Mononuclear cell (primary cell): ENCODE results near the gene CCNT1. TPM values are rescaled to one million over a fixed set of nuclear protein-coding genes. Genes with fewer than 3 reads are reported as not detected.
A peak's percentile ranks its signal among the peaks of the same experiment; 100 is the strongest.
"Not testable (repeated sequence)": the region's sequence is repeated elsewhere in the genome, so short reads cannot be mapped to it uniquely, and the experiment has no call there.

Experiments used
- H3K27me3 ChIP-seq: 2 replicates; pipeline ENCODE4 v1.6.0; 2011; ENCODE audit warnings: low read length, control low read depth; ENCODE audit not compliant: insufficient read depth
- H3K4me1 ChIP-seq: 2 replicates; pipeline ENCODE4 v1.5.1; 2011; ENCODE audit warnings: mild to moderate bottlenecking, low read length, control low read depth; ENCODE audit not compliant: insufficient read depth
- H3K4me3 ChIP-seq: 2 replicates; pipeline ENCODE4 v1.5.1; 2011; ENCODE audit warnings: mild to moderate bottlenecking, low read length, moderate library complexity
- H3K9me3 ChIP-seq: 2 replicates; pipeline ENCODE4 v1.5.1; 2011; ENCODE audit warnings: low read depth, mild to moderate bottlenecking, control low read depth, low read length
- total RNA-seq: library from RNA; depleted of rRNA; stranded (reverse); fragments of >200 nt; gene quantifications from one replicate; pipeline ENCODE4 v1.2.3, GENCODE V29; 2012

The CCNT1 gene
- total RNA-seq, 1 donor: 120 TPM

GRCh38 chr12:48682533-48682905, 34.0 kb downstream of the CCNT1 start:
- H3K4me1 ChIP-seq: peaks cover 43% of the 10 kb centered on the region
- not testable (repeated sequence) for H3K27me3 ChIP-seq

DNA sequence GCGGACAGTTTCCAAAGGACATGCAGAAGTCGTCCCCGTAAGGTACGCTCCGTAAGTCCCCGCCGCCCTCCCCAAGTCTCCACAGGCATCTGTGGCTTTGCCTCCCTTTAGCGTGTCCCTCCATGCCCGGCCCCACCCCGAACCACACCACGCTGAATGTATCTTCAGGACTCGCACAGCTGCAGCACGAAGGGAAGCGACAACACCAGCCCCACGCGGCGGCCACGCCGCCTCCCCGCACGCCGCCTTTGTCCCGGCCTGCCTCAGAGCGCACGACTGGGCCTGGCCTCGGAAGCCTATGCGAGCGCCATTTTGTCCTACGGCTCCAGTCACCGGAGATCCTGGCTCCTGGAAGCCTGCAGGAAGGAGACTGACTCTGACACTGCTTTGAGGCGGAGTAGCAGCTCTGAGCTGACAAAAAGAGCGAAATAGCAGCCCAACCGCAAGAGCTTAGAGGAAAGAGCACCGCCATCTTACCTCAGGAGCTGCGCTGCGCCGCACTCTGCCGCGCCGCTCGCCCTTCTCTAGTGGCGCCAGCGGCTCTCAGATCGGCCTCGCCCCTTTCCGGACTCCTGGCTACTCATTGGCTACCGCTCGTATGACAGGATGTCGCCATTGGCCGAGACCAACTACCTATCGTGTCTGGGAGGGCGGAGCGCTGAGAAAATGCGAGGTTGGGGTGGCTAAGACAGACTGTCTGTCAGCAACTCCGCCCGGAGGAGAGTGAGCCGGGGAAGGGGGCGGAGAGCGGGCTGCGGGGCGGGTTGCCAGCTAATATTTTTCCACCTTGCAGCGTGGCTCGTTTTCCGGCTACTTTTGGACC, 34.6 kb downstream of the CCNT1 start, which contains the start of gene KANSL2:
TSS of gene KANSL2 (minus strand) at position 529 of the 823 bp plus-strand sequence. CDS start 606 bp downstream, outside the sequence.
- peaks cover 49% of the 10 kb centered on the region for H3K4me1 ChIP-seq
- no peaks in the 10 kb centered on the region for H3K27me3 ChIP-seq
- no peaks in the 10 kb centered on the region for H3K9me3 ChIP-seq
- H3K4me3 ChIP-seq: peak within 1 kb of the TSS; percentile 100

More at GRCh38 chr12:48682533-48682905, 34.0 kb downstream of the CCNT1 start:
- H3K9me3 ChIP-seq: not testable (repeated sequence)
- H3K4me3 ChIP-seq: peak overlapping the region; percentile 100

GRCh38 chr12:48681399-48681709, 35.2 kb downstream of the CCNT1 start:
- no peaks in the 10 kb centered on the region for H3K9me3 ChIP-seq
- peak overlapping the region; percentile 100 for H3K4me3 ChIP-seq
- peaks cover 49% of the 10 kb centered on the region for H3K4me1 ChIP-seq
- no peaks in the 10 kb centered on the region for H3K27me3 ChIP-seq

- peaks cover 49% of the 10 kb centered on the region for H3K4me1 ChIP-seq
Observed at GRCh38 chr12:48680861-48681260, 35.6 kb downstream of the CCNT1 start.

DNA sequence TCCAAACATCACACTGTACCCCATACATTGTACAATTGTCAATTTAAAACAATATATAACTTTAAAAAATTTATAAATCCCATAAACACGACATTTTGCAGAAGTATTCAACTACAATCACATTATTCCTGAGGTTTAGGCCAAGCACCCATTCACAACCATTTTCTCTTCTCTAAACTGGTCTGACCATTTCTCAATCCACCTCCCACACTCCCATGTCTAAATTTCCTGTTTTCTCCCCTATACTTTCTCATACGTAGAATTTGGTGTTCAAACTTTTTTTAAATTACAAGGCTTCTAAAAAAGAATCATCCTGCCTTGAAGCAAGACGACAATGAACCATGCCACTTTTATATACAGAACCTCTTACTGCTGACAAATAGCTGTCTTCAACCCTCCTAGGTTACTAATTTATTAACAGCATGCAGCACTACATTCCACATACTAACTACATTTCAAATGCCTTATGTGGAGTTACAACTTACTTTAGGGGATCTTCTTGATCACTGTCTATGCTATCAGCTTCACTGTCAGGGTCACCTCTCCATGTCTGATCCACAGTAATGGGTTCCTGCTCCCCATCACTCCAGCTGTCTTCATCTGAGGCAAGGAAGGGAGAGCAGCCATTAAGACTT, 37.8 kb downstream of the CCNT1 start:
- no peaks in the 10 kb centered on the region for H3K9me3 ChIP-seq
- peaks cover 49% of the 10 kb centered on the region for H3K4me1 ChIP-seq
- H3K4me3 ChIP-seq: no peak overlapping the region
- no peaks in the 10 kb centered on the region for H3K27me3 ChIP-seq

More at GRCh38 chr12:48680861-48681260, 35.6 kb downstream of the CCNT1 start:
- Histone ChIP-seq H3K9me3 (no peaks in the 10 kb centered on the region), H3K27me3 (no peaks in the 10 kb centered on the region), H3K4me3 (peak overlapping the region; percentile 100)

DNA sequence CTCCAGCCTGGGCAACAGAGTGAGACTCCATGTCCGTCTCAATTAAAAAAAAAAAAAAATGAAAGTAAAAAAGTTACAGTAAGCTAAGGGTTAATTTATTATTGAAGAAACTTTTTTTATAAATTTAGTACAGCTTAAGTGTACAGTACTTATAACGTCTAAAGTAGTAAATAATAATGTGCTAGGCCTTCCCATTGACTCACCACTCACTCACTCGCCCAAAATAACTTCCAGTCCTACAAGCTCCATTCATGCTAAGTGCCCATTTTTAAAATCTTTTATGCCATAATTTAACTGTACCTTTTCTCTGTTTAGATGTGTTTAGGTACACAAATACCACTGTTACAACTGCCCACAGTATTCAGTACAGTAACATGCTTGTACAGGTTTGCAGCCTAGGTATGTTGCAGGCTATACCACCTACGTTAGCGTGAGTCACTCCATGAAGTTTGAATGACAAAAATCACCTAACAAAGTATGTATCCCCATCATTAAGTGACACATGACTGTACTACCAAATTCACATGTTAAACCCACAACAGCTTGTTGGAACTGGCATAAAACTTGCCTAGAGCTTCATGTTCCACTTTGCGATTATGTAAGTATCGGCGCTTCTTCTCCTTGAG, 45.2 kb downstream of the CCNT1 start:
- Histone ChIP-seq H3K9me3 (no peaks in the 10 kb centered on the region), H3K27me3 (no peaks in the 10 kb centered on the region), H3K4me3 (no peak overlapping the region), H3K4me1 (no peaks in the 10 kb centered on the region)

DNA sequence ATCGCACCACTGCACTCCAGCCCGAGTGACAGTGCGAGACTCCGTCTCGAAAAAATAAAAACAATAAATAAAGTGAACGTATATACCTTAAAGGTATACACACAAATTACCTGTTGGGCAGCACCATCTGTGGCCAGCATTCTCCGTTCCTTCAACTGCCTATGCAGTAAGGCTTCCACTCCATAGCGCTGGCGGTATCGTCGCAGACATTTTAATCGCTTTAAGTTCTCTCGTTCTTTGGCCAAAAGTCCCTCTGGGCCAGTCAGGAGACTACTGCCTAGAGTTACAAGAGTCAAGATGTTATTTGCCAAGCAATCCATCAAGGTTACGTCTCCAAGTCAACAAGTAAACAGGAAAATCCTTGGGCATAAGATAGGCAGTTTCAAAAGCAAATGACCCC, 47.5 kb downstream of the CCNT1 start:
- Histone ChIP-seq H3K4me1 (no peaks in the 10 kb centered on the region), H3K9me3 (no peaks in the 10 kb centered on the region), H3K27me3 (no peaks in the 10 kb centered on the region), H3K4me3 (no peak overlapping the region)

DNA sequence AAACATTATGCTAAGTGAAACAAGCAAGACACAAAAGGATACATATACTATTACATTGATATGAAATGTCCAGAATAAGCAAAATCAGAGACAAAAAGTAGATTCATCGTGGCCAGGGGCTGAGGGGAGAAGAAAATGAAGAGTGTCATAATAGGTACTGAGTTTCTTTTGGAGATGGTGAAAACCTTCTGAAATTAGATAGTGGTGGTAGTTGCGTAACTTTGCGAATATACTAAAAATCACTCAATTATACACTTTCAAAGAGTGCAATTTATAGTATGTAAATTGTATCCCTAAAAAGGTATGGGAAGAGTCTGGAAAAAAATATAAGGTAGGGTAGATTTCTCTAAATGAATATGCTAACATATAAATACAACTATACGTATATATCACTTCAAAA, 56.6 kb downstream of the CCNT1 start:
- Histone ChIP-seq H3K27me3 (no peaks in the 10 kb centered on the region), H3K4me1 (no peaks in the 10 kb centered on the region), H3K4me3 (no peak overlapping the region), H3K9me3 (no peaks in the 10 kb centered on the region)

- no peaks in the 10 kb centered on the region for H3K4me1 ChIP-seq
- no peaks in the 10 kb centered on the region for H3K9me3 ChIP-seq
- no peaks in the 10 kb centered on the region for H3K27me3 ChIP-seq
- no peak overlapping the region for H3K4me3 ChIP-seq
Observed at GRCh38 chr12:48651681-48652080, 64.8 kb downstream of the CCNT1 start.

DNA sequence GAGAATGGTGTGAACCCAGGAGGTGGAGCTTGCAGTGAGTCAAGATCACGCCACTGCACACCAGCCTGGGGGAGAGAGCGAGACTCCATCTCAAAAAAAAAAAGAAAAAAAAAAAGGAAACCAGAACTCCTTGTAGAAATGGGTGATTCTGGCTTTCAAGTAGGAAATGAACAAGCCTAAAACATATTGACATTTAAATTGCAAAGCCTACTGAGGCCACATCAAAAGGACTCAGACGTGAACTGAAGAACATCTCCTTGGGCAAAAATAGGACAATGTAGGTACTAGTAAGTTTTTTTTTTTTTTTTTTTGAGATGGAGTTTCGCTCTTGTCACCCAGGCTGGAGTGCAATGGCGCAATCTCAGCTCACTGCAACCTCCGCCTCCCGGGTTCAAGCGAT, 71.2 kb downstream of the CCNT1 start:
- not testable (repeated sequence) for H3K27me3 ChIP-seq, H3K4me1 ChIP-seq, H3K4me3 ChIP-seq, H3K9me3 ChIP-seq

- Histone ChIP-seq H3K4me1 (no peaks in the 10 kb centered on the region), H3K27me3 (no peaks in the 10 kb centered on the region), H3K4me3 (no peak overlapping the region), H3K9me3 (no peaks in the 10 kb centered on the region)
Observed at GRCh38 chr12:48643011-48643410, 73.5 kb downstream of the CCNT1 start.

DNA sequence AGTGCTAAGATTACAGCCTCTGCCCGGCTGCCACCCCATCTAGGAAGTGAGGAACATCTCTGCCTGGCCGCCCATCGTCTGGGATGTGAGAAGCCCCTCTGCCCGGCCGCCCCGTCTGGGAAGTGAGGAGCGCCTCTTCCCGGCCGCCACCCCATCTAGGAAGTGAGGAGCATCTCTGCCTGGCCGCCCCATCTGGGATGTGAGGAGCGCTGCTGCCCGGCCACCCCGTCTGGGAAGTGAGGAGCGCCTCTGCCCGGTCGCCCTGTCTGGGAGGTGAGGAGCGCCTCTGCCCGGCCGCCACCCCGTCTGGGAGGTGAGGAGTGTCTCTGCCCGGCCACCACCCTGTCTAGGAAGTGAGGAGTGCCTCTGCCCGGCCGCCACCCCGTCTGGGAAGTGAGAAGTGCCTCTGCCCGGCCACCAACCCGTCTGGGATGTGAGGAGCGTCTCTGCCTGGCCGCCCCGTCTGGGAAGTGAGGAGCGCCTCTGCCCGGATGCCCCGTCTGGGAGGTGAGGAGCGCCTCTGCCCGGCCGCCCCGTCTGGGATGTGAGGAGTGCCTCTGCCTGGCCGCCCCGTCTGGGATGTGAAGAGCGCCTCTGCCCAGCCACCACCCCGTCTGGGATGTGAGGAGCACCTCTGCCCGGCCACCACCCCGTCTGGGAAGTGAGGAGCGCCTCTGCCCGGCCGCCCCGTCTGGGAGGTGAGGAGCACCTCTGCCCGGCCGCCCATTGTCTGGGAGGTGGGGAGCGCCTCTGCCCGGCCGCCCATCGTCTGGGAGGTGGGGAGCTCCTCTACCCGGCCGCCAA, 74.6 kb downstream of the CCNT1 start:
- not testable (repeated sequence) for H3K4me1 ChIP-seq, H3K4me3 ChIP-seq, H3K9me3 ChIP-seq, H3K27me3 ChIP-seq

DNA sequence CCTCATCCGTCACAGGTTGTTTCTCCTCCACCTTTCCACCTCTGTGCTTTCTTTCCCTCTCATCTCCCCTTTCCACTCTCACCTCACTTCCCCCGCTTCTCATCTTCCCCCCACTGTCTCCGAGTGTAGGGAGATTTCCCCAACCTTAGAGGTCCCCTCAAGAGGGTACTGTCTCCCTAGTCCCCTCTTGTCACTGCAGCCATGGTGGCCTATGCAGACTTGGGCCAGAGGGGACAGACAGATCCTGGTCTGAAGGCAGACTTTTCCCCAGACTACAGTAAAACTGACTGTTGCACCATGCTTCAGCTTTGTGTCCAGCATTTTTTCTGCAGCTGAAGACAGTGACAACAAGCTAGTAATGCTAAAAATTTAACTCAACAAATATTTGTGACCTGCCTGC, 75.7 kb downstream of the CCNT1 start:
- no peak overlapping the region for H3K4me3 ChIP-seq
- no peaks in the 10 kb centered on the region for H3K9me3 ChIP-seq
- H3K27me3 ChIP-seq: no peaks in the 10 kb centered on the region
- H3K4me1 ChIP-seq: no peaks in the 10 kb centered on the region

- Histone ChIP-seq H3K27me3 (no peaks in the 10 kb centered on the region), H3K9me3 (no peaks in the 10 kb centered on the region), H3K4me1 (no peaks in the 10 kb centered on the region), H3K4me3 (no peak overlapping the region)
Observed at GRCh38 chr12:48640428-48640827, 76.1 kb downstream of the CCNT1 start.
